GM19395 (cell line): ENCODE measurements around the gene MRPS9.

Experiments
- ATAC-seq: cut with Tn5 transposase; IDR thresholded peaks from one replicate; pipeline ENCODE4 v1.9.1; 2021; ENCODE audit warnings: mild to moderate bottlenecking, moderate library complexity; ENCODE audit not compliant: unreplicated experiment

Gene MRPS9

DNA sequence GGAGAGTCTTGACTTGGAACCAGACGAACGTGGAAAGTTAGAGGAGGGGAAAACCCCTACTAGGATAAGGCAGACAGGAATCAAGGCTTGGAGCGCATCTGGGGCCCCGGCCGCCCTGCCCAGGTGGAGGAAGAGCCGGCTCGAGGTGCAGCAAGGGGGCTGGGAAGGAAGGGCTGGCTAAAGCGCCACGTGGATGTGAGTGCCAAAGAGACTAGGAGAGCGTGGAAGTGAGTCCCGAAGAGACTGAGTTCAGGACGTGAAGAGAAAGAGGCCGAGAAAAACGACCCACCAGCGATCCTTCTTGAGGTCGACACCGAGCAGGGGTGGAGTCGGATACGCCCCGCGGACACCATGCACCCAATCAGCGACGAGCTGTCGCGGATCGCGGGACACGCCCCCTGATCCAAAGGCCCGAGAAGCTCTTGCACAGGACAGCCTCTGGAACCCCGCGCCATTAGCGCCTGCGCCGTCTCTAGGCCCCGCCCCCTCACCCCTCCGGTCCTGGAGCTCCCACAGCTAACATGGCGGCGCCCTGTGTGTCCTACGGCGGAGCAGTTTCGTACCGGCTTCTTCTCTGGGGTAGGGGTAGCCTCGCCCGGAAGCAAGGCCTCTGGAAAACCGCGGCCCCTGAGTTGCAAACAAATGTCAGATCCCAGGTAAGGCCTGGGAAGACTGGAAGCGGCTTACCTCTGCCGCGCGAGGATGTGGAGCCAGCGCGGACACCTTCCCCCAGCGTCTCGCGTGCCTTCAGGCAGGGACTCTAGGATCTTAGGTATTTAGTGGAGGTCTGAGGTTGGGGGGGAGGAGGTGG is at the start of gene MRPS9:
Gene MRPS9, plus strand, starts transcription at position 498 of the 811 bp plus-strand sequence. Its CDS starts 24 bp downstream, at position 522.
- peak; percentile 99 for ATAC-seq

GRCh38 chr2:105005181-105005951 is 32.5 kb upstream of the MRPS9 start:
- ATAC-seq = no peak

DNA sequence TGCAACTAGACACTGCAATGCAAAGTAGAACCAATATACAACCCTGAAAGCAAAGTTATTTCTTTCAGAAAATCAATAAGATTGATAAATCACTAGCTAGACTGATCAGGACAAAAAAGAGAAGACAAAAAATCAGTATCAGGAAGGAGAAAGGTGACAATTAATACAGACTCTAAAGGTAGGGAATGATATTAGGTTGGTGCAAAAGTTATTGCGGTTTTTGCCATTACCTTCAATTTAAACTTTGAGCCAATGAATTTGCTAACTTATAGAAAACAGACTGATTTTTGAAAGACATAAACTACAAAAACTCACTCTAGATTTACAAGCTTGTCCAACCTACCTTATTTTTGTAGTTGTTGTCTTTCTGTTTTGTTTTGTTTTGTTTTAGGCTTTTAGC is 30.5 kb upstream of the MRPS9 start:
- no peak for ATAC-seq

- ATAC-seq = no peak
Observed at GRCh38 chr2:105032476-105032875, 5.4 kb upstream of the MRPS9 start.

DNA sequence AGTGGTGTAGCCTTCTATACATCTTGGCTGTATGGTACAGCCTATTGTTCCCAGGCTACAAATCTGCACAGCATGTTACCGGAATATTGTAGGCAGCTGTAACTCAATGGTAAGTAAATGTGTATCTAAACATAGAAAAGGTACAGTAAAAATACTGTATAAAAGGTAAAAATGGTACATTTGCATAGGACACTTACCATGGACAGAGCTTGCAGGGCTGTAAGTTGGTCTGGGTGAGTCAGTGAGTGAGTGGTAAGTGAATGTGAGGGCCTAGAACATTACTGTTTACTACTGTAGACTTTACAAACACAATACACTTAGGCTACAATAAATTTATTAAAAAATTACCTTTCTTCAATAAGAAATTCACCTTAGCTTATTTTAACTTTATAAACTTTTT is 3.7 kb upstream of the MRPS9 start:
- ATAC-seq = no peak

GRCh38 chr2:105038383-105039061 is 653 bp downstream of the MRPS9 start:
- peak; percentile 8 for ATAC-seq

DNA sequence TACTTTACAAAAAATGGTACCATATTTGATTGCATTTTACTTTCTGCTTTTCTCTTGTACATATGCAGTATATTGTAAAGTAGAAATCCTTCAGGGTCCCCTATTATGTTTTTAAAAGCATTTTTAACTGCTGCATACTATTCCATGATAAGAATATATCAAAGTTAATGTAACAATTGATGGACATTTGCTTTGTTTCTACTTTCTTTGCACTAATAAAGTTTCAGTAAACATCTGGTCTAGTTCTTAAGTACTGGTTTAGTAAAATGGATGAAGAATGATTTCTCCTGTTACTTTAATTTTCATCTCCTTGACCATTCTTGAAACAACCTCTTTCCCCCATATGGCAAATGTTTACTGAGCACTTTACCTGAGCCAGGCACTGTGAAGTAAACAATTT is 1.7 kb downstream of the MRPS9 start:
- ATAC-seq = no peak

DNA sequence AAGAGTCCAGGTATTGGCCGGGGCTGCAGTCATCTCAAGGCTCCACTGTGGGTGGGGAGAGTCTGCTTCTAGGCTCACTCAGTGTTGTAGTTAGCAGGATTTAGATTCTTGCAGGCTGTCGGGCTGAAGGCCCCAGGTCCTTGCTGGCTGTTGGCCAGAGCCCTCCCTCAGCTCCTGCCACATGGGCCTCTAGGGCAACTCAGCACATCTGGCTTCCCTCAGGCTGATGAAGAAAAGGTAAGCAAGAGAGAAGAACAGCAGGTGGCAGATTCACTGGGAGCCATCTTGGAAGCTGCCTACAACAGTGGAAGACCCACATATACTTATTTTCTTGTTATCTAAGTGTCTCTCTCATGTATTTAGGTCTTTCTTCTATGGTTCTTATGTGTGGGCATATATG is 4.3 kb downstream of the MRPS9 start:
- ATAC-seq = no peak

DNA sequence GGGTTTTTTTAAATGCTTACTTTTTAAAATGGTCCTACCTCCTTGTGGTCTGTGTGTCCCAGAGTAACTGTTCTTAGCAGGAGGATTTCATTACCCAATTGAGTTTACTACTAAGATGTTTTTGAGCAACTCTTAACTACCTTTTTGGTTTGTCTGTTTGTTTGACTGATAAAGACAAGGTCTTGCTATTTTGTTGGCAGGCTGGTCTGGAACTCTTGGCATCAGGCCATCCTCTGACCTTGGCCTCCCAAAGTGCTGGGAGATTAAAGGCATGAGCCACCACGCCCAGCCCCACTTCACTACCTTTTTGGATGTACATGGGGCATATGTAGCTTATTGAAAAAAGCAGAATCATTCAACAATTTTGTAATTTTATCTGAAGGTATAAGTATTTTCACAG is 14.9 kb downstream of the MRPS9 start:
- ATAC-seq = no peak

DNA sequence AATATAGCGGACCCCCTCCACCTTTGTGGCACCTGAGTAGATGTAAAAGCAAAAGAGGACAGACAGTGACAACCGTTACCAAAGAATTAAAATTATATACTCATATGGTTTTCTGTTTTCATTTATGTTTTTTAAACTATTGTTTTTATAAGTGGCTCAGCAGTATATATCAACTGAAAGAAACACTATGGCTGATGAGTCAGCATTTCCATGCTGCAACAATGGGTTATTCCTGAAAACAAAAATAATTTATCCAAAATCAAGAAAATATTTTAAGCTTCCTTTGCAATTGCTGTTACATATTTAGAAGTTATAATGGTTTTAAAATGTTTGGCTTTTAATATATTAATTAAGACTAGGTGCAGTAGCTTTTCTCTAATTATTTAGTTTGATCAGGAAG is 17.7 kb downstream of the MRPS9 start:
- no peak for ATAC-seq

- ATAC-seq = no peak
Observed at GRCh38 chr2:105056245-105056644, 18.4 kb downstream of the MRPS9 start.

GRCh38 chr2:105057005-105057404 is 19.1 kb downstream of the MRPS9 start:
- no peak for ATAC-seq

DNA sequence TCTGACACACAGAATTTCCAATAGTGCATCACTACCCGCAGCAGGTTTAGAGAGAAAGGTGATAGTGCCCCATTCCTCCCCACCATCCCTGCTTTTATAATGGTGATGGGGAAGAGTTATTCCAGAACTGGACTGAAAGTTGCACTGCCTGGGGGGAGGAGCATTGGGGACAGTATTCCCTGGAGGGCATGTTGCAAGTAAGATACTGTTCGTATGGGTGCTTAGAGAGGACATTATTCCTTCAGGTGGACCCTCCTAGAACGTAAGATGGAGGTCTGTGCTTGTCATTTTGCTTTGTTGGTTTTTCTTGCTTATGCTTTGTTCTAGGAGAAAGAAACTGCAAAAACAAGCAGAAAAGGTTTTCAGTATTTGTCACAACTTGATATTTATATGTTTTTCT is 23.7 kb downstream of the MRPS9 start:
- no peak for ATAC-seq

DNA sequence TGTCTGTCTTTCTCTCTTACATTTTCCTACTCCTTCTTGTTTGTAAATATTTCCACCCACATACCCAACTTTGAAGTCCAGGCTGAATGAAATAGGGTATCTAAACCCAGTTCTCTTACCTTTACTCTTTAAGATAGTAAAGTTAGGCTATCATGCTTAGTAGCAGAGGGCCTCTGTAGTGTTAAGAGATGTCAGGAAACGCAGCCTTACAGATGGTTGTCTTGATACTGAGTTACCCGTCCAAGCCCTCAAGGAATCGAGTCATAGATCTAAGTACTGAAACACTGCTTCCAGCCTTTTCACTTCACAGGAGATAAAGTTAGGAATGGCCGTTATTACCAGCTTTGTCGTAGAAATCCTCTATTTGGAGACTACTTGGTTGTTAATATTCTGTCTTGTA is 24.3 kb downstream of the MRPS9 start:
- ATAC-seq = no peak

GRCh38 chr2:105068387-105068786 is 30.5 kb downstream of the MRPS9 start:
- no peak for ATAC-seq

GRCh38 chr2:105068875-105069274 is 31.0 kb downstream of the MRPS9 start:
- no peak for ATAC-seq

DNA sequence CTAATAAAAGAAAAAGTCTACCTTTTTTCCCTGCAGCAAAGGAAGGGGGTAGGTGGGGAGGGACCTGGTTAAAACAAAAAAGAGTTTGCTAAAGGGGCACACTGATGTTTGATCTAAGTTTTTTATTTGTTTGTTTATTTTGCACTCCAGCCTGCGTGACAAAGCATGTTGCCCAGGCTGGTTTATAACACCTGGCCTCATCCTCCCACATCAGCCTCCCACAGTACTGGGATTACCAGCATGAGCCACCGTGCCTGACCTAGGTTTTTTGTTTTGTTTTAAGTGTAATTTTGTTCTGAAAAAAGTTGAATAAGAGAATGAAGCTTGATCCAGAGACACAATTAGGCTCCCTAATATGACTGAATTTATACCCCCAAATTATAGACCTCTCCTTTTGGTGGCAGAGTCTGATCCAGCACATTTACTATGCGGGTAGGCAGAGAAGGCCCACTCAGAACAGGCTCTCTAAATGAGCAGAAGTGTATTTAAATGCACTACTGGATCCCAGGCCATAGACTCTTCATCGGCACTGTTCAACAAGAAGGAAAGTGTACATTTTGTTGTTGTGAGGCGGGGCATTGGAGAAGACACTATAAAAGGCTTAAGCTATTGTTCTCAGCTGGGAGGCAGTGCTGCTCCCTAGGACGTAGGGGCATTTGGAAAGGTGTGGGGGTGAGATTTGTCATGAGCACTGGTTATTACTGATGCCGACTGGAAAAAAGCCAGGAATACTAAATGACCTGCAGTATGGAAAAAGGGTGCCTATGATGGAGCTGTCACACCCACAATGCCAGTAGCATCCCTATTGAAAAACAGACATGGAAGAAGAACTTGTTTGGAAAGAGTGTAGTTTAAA is 32.4 kb downstream of the MRPS9 start:
- ATAC-seq = no peak

- no peak for ATAC-seq
Observed at GRCh38 chr2:105071379-105071778, 33.5 kb downstream of the MRPS9 start.

DNA sequence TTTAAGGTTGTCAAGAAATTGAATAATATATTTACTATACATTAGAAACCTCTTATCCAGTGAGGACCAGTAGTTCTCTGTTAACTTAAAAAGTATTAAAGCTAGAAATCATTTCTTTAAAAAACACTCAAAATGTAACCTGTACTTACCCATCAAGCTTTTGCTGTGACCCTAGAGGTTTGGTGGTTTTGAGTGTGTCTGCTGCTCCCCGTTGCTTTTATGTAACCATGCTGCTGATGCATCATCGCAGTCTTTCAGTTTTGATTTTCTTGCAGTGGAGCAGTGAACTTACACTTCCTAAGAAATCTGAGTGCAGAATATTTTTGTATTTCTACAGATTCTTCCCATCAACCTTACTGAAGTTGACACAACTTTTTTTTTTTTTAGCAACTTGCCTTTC is 34.2 kb downstream of the MRPS9 start:
- peak; percentile 93 for ATAC-seq

GRCh38 chr2:105073591-105073990 is 35.7 kb downstream of the MRPS9 start:
- no peak for ATAC-seq

- no peak for ATAC-seq
Observed at GRCh38 chr2:105076121-105076520, 38.3 kb downstream of the MRPS9 start.
